Epidermal melanocyte (primary cell): ENCODE measurements around the gene RNPEP.
"Not testable (repeated sequence)": the region's sequence is repeated elsewhere in the genome, so short reads cannot be mapped to it uniquely, and the experiment has no call there.

Experiments
- DNase-seq: peaks from one replicate; pipeline ENCODE4 v3.0.0; 2011; ENCODE audit warnings: low spot score; ENCODE audit not compliant: insufficient read length

Gene RNPEP

DNA sequence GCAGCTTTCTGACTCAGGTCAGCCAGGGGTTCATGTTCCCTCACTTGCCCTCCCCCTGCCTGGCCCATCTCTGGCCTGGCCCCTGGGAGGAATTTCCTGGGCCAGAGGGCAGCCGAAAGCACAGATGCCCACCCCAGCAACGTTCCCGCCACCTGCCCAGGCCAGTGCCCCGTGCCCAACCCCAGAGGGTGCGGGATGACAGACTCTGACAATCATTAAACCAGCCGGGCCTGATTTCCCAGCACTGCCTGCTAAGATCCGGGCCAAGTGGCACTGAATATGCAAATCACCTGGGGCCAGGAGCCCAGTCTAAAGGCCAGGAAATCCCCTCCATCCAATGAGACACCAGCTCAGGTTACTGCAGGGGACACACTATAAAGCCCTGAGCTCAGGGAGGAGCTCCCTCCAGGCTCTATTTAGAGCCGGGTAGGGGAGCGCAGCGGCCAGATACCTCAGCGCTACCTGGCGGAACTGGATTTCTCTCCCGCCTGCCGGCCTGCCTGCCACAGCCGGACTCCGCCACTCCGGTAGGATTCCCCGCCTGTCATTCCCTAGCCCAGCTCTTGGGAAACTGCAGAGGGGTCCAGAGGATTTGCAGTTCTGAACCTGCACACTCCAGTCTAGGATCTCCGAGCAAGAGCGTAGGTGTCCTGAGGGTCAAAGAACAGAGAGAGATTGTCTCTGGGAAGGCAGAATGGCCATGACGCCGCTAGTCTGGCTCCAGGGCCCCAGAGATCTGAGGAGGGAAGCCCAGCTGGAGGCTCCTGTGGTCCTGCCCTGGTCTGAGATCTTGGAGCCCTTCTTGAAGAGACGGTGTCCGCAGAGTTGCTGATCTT is 27.9 kb downstream of the RNPEP start, which contains the start of gene ELF3:
Gene ELF3 (plus strand): TSS at position 408 of the 836 bp plus-strand sequence. CDS start 550 bp downstream, outside the sequence.
- no peak for DNase-seq

DNA sequence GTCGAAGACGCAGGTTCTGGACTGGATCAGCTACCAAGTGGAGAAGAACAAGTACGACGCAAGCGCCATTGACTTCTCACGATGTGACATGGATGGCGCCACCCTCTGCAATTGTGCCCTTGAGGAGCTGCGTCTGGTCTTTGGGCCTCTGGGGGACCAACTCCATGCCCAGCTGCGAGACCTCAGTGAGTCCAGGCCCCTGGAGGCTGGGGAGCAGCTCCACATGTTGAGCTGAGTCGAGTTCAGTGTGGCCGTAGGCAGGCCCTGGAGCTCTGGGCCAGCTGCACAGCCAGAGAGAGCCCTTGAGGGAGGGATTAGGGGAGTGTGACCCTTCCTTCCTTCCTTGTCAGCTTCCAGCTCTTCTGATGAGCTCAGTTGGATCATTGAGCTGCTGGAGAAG is 29.5 kb downstream of the RNPEP start:
- no peak for DNase-seq

- no peak for DNase-seq
Observed at GRCh38 chr1:202012544-202013478, 30.4 kb downstream of the RNPEP start.

- no peak for DNase-seq
Observed at GRCh38 chr1:202013603-202014002, 31.2 kb downstream of the RNPEP start.

- DNase-seq: no peak
Observed at GRCh38 chr1:202014060-202014459, 31.6 kb downstream of the RNPEP start.

- DNase-seq: no peak
Observed at GRCh38 chr1:202014915-202015661, 32.6 kb downstream of the RNPEP start.

- no peak for DNase-seq
Observed at GRCh38 chr1:202015662-202015937, 33.2 kb downstream of the RNPEP start.

GRCh38 chr1:202016022-202016810 is 33.8 kb downstream of the RNPEP start:
- no peak for DNase-seq

GRCh38 chr1:202016811-202017748 is 34.6 kb downstream of the RNPEP start:
- no peak for DNase-seq

DNA sequence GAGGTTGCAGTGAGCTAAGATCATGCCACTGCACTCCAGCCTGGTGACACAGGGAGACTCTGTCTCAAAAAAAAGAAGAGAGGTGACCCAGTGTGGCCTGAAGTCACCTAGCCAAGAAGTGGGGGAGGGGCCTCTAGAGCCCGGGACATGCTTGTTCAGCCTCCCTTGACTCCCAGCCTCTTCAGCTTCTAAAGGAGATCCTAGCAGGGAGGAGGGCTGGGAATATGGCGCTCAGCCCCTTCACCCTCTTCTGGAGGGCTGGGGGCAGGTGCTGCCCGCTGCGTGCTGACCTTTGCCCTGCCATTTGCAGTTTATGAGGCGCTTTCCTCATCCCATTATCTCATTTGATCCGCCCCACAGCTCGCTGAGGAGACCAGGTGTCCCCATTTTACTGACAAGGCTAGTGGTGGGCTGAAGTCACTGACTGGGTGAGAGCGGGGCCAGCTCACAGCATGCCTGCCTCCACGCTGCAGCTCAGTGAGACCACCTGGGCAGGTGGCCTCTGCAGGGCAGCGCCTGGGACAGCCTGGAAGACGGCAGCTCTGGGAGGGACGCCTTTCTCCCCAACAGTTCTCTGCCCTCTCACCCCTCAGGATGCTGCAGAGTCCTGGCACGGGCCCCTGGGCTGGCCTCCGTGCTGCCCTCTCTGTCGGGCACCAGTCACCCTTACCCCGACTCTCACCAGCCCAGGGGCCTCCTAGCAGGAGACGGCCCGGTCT is 35.5 kb downstream of the RNPEP start:
- DNase-seq: no peak

DNA sequence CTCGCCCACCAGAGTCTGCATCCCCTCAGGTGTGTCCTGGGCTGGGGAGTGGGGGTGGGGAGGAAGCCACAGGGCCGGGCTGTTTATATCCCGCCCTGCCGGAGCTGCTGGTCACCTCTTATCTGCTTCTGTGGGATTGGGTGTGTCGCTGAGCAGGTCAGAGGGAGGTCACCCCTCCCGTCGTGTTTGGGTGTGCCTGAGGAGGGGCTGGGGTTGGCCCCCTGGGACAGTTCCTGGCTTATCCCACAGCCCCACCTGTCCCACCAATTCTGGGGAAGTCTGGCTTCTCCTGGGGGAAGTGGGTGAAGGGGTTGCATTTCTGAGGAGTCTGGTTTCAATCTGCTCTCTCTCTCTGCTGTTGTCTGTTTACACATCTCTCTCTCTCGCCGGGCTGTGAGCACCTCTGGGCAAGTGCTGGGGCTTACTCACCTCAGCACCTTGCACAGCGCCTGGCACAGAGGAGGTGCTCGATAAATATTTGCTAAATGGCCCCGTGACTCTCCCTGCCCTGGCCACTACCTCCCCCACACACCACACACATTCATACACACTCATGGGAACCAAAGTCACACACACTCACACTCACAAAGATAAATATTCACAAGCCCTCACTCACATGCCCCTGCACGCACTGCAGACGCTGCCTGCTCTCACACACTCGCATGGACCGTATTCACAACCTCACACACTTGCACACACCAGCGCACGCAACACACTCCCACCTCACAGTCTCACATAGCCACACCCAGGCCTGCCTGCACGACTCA is 36.2 kb downstream of the RNPEP start:
- no peak for DNase-seq

GRCh38 chr1:202019235-202019558 is 36.7 kb downstream of the RNPEP start:
- DNase-seq: not testable (repeated sequence)

GRCh38 chr1:202023001-202023433 is 40.6 kb downstream of the RNPEP start:
- DNase-seq: no peak

GRCh38 chr1:202029171-202029665 is 46.8 kb downstream of the RNPEP start:
- no peak for DNase-seq

- DNase-seq: no peak
Observed at GRCh38 chr1:202029727-202030126, 47.3 kb downstream of the RNPEP start.

GRCh38 chr1:202031796-202032195 is 49.3 kb downstream of the RNPEP start:
- DNase-seq: no peak

DNA sequence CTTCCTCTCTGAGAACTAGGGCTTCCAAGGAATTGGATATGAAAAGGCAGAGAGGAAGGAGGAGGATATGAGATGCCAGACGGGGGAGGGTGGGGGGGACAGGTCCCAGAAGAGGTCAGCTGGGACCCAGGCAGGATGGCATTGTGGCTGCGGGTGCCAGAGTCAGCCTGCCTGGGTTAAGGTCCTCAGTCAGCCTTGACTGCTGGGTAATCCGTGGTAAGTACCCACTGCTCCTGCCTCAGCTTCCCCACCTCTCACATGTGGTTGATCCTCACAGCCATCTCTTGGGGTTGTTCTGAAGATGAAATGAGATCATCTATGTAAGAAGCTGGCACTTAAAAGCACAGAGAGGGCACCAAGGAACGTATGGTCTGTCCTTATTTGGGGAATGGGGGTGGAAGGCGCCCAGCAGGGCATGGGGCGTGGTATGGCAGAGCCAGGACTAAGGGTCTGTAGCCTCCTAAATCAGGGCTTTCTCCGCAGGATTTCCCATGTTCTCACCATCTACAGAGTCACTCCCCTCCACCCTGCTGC is 51.8 kb downstream of the RNPEP start:
- DNase-seq: no peak
